Measurements from ENCODE around the gene FLNC. TPM values are rescaled to one million over a fixed set of nuclear protein-coding genes. Genes with fewer than 3 reads are reported as not detected.

The FLNC gene
- total and polyA plus RNA-seq, 9 of the 15 experiments (the other 6 are each of a cell fraction or from before 2014, with no cell fraction given), result 0.90 to 155 (median 28.8) TPM

DNA sequence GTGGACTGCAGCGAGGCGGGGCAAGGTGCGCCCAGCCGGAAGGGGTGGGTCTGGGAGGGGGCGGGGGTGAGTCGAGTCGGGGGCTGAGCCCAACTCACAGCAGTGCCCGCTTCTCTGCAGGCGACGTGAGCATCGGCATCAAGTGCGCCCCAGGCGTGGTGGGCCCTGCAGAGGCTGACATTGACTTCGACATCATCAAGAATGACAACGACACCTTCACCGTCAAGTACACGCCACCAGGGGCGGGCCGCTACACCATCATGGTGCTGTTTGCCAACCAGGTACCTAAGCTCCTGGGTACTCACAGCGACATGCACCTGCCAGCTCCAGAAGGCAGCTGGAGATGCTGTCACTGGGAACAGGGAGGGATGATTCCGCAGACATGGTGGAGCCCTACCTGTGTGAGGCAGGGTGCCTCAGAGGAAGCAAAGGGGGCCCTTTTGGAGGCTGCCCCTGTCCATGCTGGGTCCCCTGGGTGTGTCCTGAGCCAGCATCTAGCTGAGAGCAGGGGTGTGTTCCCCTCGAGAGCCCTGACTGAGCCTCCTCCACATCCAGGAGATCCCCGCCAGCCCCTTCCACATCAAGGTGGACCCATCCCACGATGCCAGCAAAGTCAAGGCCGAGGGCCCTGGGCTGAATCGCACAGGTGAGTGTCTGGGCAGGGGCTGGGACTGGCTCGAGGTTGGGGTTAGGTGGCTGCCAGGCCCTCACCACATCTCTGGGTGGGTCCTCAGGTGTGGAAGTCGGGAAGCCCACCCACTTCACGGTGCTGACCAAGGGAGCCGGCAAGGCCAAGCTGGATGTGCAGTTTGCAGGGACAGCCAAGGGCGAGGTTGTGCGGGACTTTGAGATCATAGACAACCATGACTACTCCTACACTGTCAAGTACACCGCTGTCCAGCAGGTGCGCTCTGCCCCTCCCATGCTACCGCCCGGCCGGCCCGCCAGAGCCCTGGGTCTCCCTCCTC, 12.8 kb downstream of the FLNC start (continued):
- TF ChIP-seq ARID4B (CRISPR knock-in tag; IDR thresholded peaks at IDR 0.05) (0 out of 2 replicates have a peak, but pooled peaks have one; percentile 27), SRSF3 (IDR thresholded peaks at IDR 0.05; ENCODE audit: insufficient read depth, low read length) (no peak), PKNOX1 (IDR thresholded peaks at IDR 0.05) (no peak), E2F8 (IDR thresholded peaks at IDR 0.05; ENCODE audit: low read depth, partially characterized antibody) (no peak), SRSF1 (IDR thresholded peaks at IDR 0.05; ENCODE audit: low read depth, low read length) (no peak), PHF20 (IDR thresholded peaks at IDR 0.05; ENCODE audit: partially characterized antibody) (no peak), TBP (optimal IDR thresholded peaks at IDR 0.05; ENCODE audit: low read depth, low read length) (no peak), MBD1 (CRISPR knock-in tag; IDR thresholded peaks at IDR 0.05) (no peak), SREBF1 (IDR thresholded peaks at IDR 0.05; ENCODE audit: borderline replicate concordance, low read depth, low read length) (no peak)
- TF ChIP-seq, protein P1, sequence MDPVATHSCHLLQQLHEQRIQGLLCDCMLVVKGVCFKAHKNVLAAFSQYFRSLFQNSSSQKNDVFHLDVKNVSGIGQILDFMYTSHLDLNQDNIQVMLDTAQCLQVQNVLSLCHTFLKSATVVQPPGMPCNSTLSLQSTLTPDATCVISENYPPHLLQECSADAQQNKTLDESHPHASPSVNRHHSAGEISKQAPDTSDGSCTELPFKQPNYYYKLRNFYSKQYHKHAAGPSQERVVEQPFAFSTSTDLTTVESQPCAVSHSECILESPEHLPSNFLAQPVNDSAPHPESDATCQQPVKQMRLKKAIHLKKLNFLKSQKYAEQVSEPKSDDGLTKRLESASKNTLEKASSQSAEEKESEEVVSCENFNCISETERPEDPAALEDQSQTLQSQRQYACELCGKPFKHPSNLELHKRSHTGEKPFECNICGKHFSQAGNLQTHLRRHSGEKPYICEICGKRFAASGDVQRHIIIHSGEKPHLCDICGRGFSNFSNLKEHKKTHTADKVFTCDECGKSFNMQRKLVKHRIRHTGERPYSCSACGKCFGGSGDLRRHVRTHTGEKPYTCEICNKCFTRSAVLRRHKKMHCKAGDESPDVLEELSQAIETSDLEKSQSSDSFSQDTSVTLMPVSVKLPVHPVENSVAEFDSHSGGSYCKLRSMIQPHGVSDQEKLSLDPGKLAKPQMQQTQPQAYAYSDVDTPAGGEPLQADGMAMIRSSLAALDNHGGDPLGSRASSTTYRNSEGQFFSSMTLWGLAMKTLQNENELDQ (CRISPR knock-in tag; IDR thresholded peaks at IDR 0.05; ENCODE audit: borderline replicate concordance), result no peak
